Endothelial cell of umbilical vein (primary cell): ENCODE data around the gene CDK6. TPM values are rescaled to one million over a fixed set of nuclear protein-coding genes. Genes with fewer than 3 reads are reported as not detected.

Experiments used
- BruUV-seq: library from RNA; stranded (reverse); fragments of 400-500 nt; replicated peaks from 2 replicates; lab custom pipeline; 2021; lab: Mats Ljungman, UMichigan
- CTCF ChIA-PET: fragments of 300-600, 350-600 bp; sonication (Branson Sonifier 250); formaldehyde crosslinking; loops from one replicate; lab custom pipeline; 2021; ENCODE audit warnings: antibody characterized with exemption, inconsistent platforms; lab: Charles Lee
- POLR2A ChIA-PET: fragments of 300-600, 350-600 bp; sonication (Branson Sonifier 250); formaldehyde crosslinking; loops from one replicate; lab custom pipeline; 2021; ENCODE audit warnings: antibody characterized with exemption, inconsistent platforms; lab: Charles Lee
- DNase-seq: peaks from one replicate; pipeline ENCODE4 v3.0.0-alpha.2; 2011; ENCODE audit warnings: low read depth, low spot score
- FAIRE-seq: peaks from 2 replicates; lab custom pipeline; 2011; peaks lifted over from hg19 to GRCh38; lab: Jason Lieb, UNC
- H2AFZ ChIP-seq: 2 replicates; pipeline ENCODE4 v1.6.0; 2012; ENCODE audit warnings: low read depth, low read length, control low read depth, inconsistent platforms
- H3K27ac ChIP-seq: 2 replicates; pipeline ENCODE4 v1.5.1; 2011; ENCODE audit warnings: low read depth, mild to moderate bottlenecking, control low read depth, low read length, moderate library complexity; ENCODE audit not compliant: insufficient read depth
- H3K27me3 ChIP-seq, 2 experiments: 2 replicates each; pipeline versions ENCODE4 v1.6.0 to v1.6.1; 2011; ENCODE audit warnings: low read length in 2 of 2, mixed read lengths in 1 of 2; ENCODE audit not compliant: control insufficient read depth in 2 of 2, insufficient read depth in 2 of 2
- H3K36me3 ChIP-seq, 2 experiments: 2 replicates in 1 of 2; 3 replicates in 1 of 2; pipeline ENCODE4 v1.5.1; 2011; ENCODE audit warnings: low read length in 2 of 2, mild to moderate bottlenecking in 1 of 2, moderate library complexity in 1 of 2; ENCODE audit not compliant: control insufficient read depth in 2 of 2, insufficient read depth in 2 of 2; ENCODE audit errors: extremely low read depth in 1 of 2
- H3K4me1 ChIP-seq: 3 replicates; pipeline ENCODE4 v1.5.1; 2011; ENCODE audit warnings: mild to moderate bottlenecking, low read length; ENCODE audit not compliant: control insufficient read depth, insufficient read depth; ENCODE audit errors: extremely low read depth
- H3K4me2 ChIP-seq: 2 replicates; pipeline ENCODE4 v1.6.1; 2011; ENCODE audit warnings: low read length, control low read depth, mixed read lengths; ENCODE audit not compliant: insufficient read depth
- H3K4me3 ChIP-seq, 3 experiments: fragments of 200-600 bp in 1 of 3; sonication (generic), shearing (Covaris generic) in 1 of 3; replicated peaks in 1 of 3; 2 replicates each; pipeline ENCODE4 v1.5.1; 2011 to 2016; ENCODE audit warnings: control low read depth in 3 of 3, low read length in 3 of 3, mild to moderate bottlenecking in 2 of 3, inconsistent platforms in 1 of 3, low read depth in 1 of 3, moderate library complexity in 1 of 3; ENCODE audit not compliant: insufficient read depth in 1 of 3
- H3K79me2 ChIP-seq: 2 replicates; pipeline ENCODE4 v1.6.0; 2012; ENCODE audit warnings: low read length, inconsistent platforms; ENCODE audit not compliant: control insufficient read depth, insufficient read depth
- H3K9ac ChIP-seq: replicated peaks from 2 replicates; pipeline ENCODE3; 2011; ENCODE audit warnings: low read length, control low read depth; ENCODE audit not compliant: insufficient read depth; ENCODE audit errors: extremely low read depth
- H3K9me1 ChIP-seq: replicated peaks from 3 replicates; pipeline ENCODE4 v1.6.0; 2011; ENCODE audit warnings: mild to moderate bottlenecking, low read length; ENCODE audit not compliant: control insufficient read depth, insufficient read depth; ENCODE audit errors: extremely low read depth
- H3K9me3 ChIP-seq: replicated peaks from 2 replicates; pipeline ENCODE4 v1.5.1; 2012; ENCODE audit warnings: low read length, inconsistent platforms; ENCODE audit not compliant: control insufficient read depth, insufficient read depth
- H4K20me1 ChIP-seq: replicated peaks from 2 replicates; pipeline ENCODE3; 2011; ENCODE audit warnings: mild to moderate bottlenecking, low read length; ENCODE audit not compliant: control insufficient read depth, insufficient read depth; ENCODE audit errors: extremely low read depth
- CTCF ChIP-seq, 2 donors: IDR thresholded peaks; 1 replicate in 1 of 2; 2 replicates in 1 of 2; pipeline ENCODE4 v1.5.1; 2011; ENCODE audit warnings: low read length in 2 of 2, mild to moderate bottlenecking in 2 of 2, moderate library complexity in 2 of 2, control low read depth in 1 of 2, inconsistent platforms in 1 of 2, low read depth in 1 of 2; ENCODE audit not compliant: insufficient read depth in 1 of 2; ENCODE audit errors: extremely low read depth in 1 of 2
- EZH2 ChIP-seq: IDR thresholded peaks from 2 replicates; pipeline ENCODE4 v1.6.1; 2012; ENCODE audit warnings: borderline replicate concordance, low read depth, mild to moderate bottlenecking, moderate library complexity, low read length, inconsistent platforms; ENCODE audit not compliant: severe bottlenecking
- FOS ChIP-seq: IDR thresholded peaks from 2 replicates; pipeline ENCODE4 v1.6.1; 2011; ENCODE audit warnings: mild to moderate bottlenecking, low read length, moderate library complexity, borderline replicate concordance; ENCODE audit not compliant: insufficient read depth
- GATA2 ChIP-seq: IDR thresholded peaks from 2 replicates; pipeline ENCODE4 v1.7.0; 2011; ENCODE audit warnings: low read depth, mild to moderate bottlenecking, moderate library complexity, mixed read lengths, low read length; ENCODE audit not compliant: insufficient read length, insufficient read depth
- MAX ChIP-seq: IDR thresholded peaks from 2 replicates; pipeline ENCODE4 v1.6.1; 2011; ENCODE audit not compliant: insufficient read depth, insufficient read length
- POLR2A ChIP-seq: IDR thresholded peaks from 2 replicates; pipeline ENCODE4 v1.6.1; 2012; ENCODE audit warnings: low read depth, mild to moderate bottlenecking, control low read depth, low read length
- POLR2AphosphoS5 ChIP-seq: IDR thresholded peaks from 2 replicates; pipeline ENCODE4 v1.6.1; 2012; ENCODE audit warnings: low read depth, mild to moderate bottlenecking, control low read depth, low read length, moderate library complexity; ENCODE audit not compliant: insufficient read depth
- dilution Hi-C: fragments of 300-500 bp; cut with MboI; formaldehyde crosslinking; loops from one replicate; pipeline ENCODE4 v1.15.0; 2019; ENCODE audit warnings: low sequenced_read_pairs; ENCODE audit not compliant: extremely low pct_ligation_motif_present
- intact Hi-C: fragments of 100-400 bp; cut with micrococcal nuclease; formaldehyde crosslinking; loops from one replicate; pipeline ENCODE4 v1.10.0; 2022
- polyA plus RNA-seq, 4 experiments: library from polyadenylated mRNA; depleted of rRNA in 3 of 4; stranded (reverse) in 3 of 4; unstranded in 1 of 4; fragments of >200 nt; gene quantifications; 2 replicates each; pipeline versions ENCODE4 v1.2.1 to v1.2.3, GENCODE V29; 2011 to 2012; ENCODE audit warnings: missing spikeins in 1 of 4
- total RNA-seq: library from RNA; stranded (reverse); gene quantifications from 2 replicates; pipeline ENCODE4 v1.2.3, GENCODE V29; 2021

CDK6 gene
- total and polyA plus RNA-seq, 2 donors (not counting 3 experiments of a cell fraction or from before 2014, with no cell fraction given) = 6.0 to 28.2 TPM

- Histone ChIP-seq H3K4me1 (peaks cover 8% of the 10 kb centered on the region), H2AFZ (no peak overlapping the region), H3K9me1 (no peaks in the 10 kb centered on the region), H3K36me3 (no peaks in the 10 kb centered on the region), H3K9ac (no peak overlapping the region), H4K20me1 (no peaks in the 10 kb centered on the region), H3K4me3 (no peak overlapping the region), H3K27me3 (no peaks in the 10 kb centered on the region), H3K9me3 (no peaks in the 10 kb centered on the region), H3K79me2 (peaks cover 46% of the 10 kb centered on the region), H3K27ac (no peak overlapping the region), H3K4me2 (no peak overlapping the region)
- no peak for TF ChIP-seq EZH2
- TF ChIP-seq MAX = no peak
- TF ChIP-seq CTCF (IDR thresholded peaks at IDR 0.05; ENCODE audit: extremely low read depth in 1 of 2, insufficient read depth in 1 of 2, low read depth in 1 of 2, low read length in 2 of 2) = no peak
- dilution Hi-C loops (no loop called here), intact Hi-C loops (no loop called here)
- DNase-seq = no peak
- FAIRE-seq = no peak
- ChIA-PET POLR2A (no interaction called here), CTCF (no interaction called here)
- no TSS peak for BruUV-seq
Measured at GRCh38 chr7:92815412-92815811, 21.0 kb downstream of the CDK6 start.

- DNase-seq = peak; percentile 34
- H3K9me1 ChIP-seq = no peaks in the 10 kb centered on the region
- no TSS peak for BruUV-seq
- H3K9ac ChIP-seq = no peak overlapping the region
- ChIA-PET POLR2A (no interaction called here), CTCF (interaction anchor here (0.7 to 1.7 kb wide), 5 partner anchors 9 to 32 kb away, joined by 3 to 6 read pairs (median 3); no protein-coding TSS in a partner anchor)
- intact Hi-C loops (loop anchor here (1.0 kb wide), 1 partner anchor 20 kb away; no protein-coding TSS in a partner anchor), dilution Hi-C loops (no loop called here)
- no peak for FAIRE-seq
- no peaks in the 10 kb centered on the region for H3K27me3 ChIP-seq
- peak overlapping the region; percentile 10 for H3K4me2 ChIP-seq
- H3K4me1 ChIP-seq = peaks cover 26% of the 10 kb centered on the region
- H3K36me3 ChIP-seq = no peaks in the 10 kb centered on the region
- TF ChIP-seq POLR2A (no peak), GATA2 (no peak), POLR2AphosphoS5 (no peak), FOS (no peak)
- H3K79me2 ChIP-seq = peaks cover 35% of the 10 kb centered on the region
- H4K20me1 ChIP-seq = no peaks in the 10 kb centered on the region
- H3K9me3 ChIP-seq = no peaks in the 10 kb centered on the region
- no peak overlapping the region for H3K4me3 ChIP-seq
- H3K27ac ChIP-seq = no peak overlapping the region
- H2AFZ ChIP-seq = no peak overlapping the region
Measured at GRCh38 chr7:92813390-92814024, 22.9 kb downstream of the CDK6 start.
